Umbilical cord (tissue), 2 donors: Measurements from ENCODE around the gene LRRC37A2. TPM values are rescaled to one million over a fixed set of nuclear protein-coding genes. Genes with fewer than 3 reads are reported as not detected.
"Not testable (repeated sequence)": the region's sequence is repeated elsewhere in the genome, so short reads cannot be mapped to it uniquely, and the experiment has no call there.

Experiments
- DNase-seq: peaks from one replicate; pipeline ENCODE4 v3.0.0-alpha.2; 2015; ENCODE audit warnings: low spot score
- total RNA-seq: library from RNA; depleted of rRNA; stranded (reverse); fragments of >200 nt; gene quantifications from one replicate; pipeline ENCODE4 v1.2.3, GENCODE V29; 2014; ENCODE audit warnings: low replicate concordance; ENCODE audit not compliant: insufficient read depth

Gene LRRC37A2
- total RNA-seq = 8.9 TPM

DNA sequence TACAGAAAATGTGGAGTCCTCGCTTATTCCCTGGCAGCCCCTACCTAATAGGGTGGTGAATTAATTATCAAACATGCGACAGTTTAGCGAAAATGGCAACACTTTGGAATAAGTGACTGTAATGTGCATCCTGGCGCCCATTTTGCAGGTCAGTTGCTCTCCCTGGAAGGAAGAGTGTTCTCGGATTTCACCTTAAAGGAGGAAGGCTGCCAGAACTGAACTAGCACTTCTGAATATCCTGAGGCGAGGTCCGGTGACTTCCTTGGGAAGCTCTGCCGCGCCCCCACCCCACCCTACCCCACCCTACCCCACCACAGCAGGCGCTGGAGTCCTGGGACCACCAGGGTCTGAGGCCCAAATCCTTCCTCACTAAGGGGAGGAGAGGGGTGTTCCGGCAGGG, at the start of gene LRRC37A2:
Gene LRRC37A2 (plus strand): TSS at position 301 of the 400 bp plus-strand sequence. CDS start 245 bp downstream, outside the sequence.
- DNase-seq = not testable (repeated sequence)

- DNase-seq = not testable (repeated sequence)
These were observed 44.6 kb upstream of the LRRC37A2 start for GRCh38 chr17:46467618-46468017.

DNA sequence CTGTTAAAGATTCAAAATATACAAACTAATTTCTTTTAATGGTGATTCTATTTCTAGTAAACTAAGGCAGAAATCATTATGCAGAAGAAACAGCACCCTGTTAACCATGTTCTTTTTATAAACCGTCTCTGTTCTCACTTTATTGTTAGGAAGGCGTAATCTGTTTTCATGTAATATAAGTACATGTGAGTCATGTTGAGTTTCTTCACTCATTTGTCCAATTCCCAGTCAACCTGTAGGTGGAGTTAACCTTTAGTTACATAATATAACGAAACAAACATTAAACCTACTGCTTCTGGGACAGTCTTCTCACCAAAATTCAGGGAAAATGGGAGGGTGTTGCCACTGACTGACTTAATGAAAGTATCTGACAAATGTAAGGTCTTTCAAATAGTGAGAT, 37.8 kb upstream of the LRRC37A2 start:
- not testable (repeated sequence) for DNase-seq

GRCh38 chr17:46475583-46475982, 36.7 kb upstream of the LRRC37A2 start:
- not testable (repeated sequence) for DNase-seq

DNA sequence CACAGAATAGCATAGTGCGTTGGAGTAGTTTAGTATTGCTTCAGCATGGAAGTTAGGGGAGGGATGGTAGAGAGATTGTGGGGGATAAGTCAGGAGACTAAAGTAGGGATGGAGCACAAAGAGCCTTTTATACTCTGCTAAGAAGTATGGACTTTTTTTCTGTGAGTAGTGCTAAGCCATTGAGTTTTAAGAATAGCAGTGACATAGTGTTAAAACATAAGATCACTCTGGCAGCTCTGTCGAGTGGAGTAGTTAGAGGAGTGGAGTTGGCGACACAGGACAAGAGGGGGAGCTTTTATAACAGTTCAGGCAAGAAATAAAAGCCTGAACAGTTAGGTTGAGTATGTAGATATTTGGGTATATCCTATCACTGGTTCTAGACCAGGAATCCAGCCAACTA, 33.4 kb upstream of the LRRC37A2 start:
- DNase-seq = not testable (repeated sequence)

GRCh38 chr17:46481310-46481709, 31.0 kb upstream of the LRRC37A2 start:
- DNase-seq = not testable (repeated sequence)

DNA sequence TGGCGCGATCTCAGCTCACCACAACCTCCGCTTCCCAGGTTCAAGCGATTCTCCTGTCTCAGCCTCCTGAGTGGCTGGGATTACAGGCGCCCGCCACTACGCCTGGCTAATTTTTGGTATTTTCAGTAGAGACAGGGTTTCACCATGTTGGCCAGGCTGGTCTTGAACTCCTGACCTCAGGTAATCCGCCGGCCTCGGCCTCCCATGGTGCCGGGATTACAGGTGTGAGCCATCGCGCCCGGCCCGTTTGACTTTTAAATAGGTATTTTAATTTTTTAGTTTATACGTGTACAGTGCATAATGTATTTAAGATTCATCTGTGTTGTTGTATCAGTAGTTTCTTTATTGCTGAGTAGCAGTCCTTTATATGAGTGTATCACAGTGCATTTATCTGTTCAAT, 20.2 kb upstream of the LRRC37A2 start:
- DNase-seq = not testable (repeated sequence)

DNA sequence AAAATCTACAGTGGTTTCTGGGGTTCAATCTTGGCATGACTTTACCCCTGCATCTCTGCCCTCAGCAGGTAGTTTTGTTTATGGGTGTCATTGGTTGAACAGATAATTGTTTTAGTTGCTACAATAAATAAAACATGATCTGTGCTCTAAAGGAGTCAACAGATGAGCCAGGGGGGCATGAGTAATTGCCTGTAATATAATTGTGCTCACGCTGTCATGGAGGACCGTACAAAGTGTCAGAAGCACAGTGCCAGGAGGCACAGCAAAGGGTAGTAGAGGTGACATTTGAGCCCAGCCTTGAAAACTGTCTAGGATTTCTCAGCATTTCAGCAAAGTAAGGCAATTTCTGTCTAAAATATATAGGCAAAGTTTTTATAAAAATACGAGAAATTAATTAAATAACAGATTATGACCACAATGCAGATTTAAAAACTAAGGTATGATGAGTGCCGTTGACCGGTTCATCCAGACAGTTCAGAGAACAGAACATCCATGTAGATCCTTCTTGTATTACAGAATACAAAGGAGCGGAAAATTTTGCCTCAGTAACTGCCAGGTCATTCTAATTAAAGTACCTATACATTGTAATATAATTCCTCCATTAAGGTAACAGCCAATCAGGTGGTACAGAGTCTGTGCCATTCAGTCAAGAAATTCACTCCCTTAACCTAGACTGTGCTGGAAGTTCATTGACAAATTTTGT, 12.7 kb upstream of the LRRC37A2 start:
- not testable (repeated sequence) for DNase-seq

- DNase-seq = not testable (repeated sequence)
These were observed 6.4 kb upstream of the LRRC37A2 start for GRCh38 chr17:46505896-46506295.

DNA sequence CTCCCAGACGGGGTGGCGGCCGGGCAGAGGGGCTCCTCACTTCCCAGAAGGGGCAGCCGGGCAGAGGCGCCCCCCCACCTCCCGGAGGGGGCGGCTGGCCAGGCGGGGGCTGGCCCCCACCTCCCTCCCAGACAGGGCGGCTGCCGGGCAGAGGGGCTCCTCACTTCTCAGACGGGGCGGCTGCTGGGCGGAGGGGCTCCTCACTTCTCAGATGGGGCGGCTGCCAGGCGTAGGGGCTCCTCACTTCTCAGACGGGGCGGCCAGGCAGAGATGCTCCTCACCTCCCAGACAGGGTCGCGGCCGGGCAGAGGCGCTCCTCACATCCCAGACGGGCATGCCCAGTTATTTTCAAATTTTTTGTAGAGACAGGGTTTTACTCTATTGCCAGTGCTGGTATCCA, 22.4 kb downstream of the LRRC37A2 start:
- not testable (repeated sequence) for DNase-seq

DNA sequence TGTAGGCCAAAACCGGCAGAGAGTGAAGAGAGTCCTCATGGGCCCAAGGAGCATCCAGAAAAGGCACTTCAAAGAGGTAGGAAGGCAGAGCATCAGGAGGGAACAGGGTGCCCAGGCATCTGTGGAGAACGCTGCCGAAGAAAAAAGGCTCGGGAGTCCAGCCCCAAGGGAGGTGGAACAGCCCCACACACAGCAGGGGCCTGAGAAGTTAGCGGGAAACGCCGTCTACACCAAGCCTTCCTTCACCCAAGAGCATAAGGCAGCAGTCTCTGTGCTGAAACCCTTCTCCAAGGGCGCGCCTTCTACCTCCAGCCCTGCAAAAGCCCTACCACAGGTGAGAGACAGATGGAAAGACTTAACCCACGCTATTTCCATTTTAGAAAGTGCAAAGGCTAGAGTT, 36.3 kb downstream of the LRRC37A2 start:
- DNase-seq = not testable (repeated sequence)

- not testable (repeated sequence) for DNase-seq
These were observed 46.9 kb downstream of the LRRC37A2 start for GRCh38 chr17:46559155-46559554.

- DNase-seq = not testable (repeated sequence)
These were observed 47.8 kb downstream of the LRRC37A2 start for GRCh38 chr17:46560048-46560447.

DNA sequence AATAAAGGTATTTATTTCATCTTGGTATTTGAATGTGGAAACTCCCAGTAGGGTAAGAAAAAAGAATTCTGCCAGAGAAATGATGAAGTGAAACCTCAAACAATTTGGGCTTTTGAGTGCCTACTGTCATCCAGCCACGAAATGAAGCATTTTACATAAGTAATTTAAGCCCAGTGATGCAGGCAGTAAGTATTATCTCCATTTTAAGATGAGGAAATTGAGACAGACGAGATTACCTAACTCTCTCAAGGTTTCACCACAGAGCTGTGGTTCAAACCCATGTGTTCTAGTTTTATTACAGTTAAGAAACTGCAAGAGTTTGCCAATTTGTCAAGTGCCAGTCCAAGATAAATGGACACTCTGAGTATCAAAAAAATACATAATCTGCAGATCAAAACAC, 54.0 kb downstream of the LRRC37A2 start:
- DNase-seq = not testable (repeated sequence)

DNA sequence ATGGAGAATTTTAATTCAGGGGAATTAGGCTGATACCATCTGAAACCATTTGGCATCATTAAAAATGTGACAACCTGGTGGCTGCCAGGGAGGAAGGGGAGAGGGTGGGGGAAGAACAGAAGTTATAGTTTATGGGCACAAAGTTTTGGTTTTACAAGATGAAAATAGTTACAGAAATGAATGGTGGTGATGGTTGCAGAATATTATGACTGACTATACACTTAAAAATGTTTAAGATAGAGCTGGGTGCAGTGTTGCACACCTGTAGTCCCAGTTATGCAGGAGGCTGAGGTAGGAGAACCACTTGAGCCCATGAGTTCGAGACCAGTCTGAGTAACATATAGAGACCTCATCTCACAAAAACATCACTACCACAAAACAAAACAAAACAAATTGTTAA, 54.7 kb downstream of the LRRC37A2 start:
- DNase-seq = not testable (repeated sequence)

DNA sequence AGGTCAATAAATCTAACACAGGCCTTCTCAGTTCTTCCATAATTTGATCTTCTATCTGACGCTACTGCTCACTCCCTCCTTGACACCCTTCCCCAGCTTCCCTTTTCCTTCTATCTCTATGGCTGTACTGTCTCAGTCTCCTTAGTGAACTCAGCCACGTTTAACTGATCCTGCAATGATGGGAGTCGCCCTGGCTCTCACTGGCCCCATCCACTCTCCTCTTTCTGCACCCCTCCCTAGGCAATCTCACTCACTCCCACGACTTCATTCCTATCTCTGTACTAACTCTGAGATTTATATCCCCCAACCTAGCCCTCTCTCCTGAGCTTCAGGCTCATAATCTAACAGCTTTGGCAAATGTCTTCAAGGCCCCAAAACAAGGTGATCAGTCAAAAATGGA, 59.5 kb downstream of the LRRC37A2 start:
- DNase-seq = not testable (repeated sequence)

GRCh38 chr17:46579083-46580075, 67.1 kb downstream of the LRRC37A2 start, which contains the start of gene ARL17A:
Gene ARL17A (minus strand): TSS chr17:46579691. CDS start chr17:46576322, 3,369 bp downstream.
- not testable (repeated sequence) for DNase-seq

DNA sequence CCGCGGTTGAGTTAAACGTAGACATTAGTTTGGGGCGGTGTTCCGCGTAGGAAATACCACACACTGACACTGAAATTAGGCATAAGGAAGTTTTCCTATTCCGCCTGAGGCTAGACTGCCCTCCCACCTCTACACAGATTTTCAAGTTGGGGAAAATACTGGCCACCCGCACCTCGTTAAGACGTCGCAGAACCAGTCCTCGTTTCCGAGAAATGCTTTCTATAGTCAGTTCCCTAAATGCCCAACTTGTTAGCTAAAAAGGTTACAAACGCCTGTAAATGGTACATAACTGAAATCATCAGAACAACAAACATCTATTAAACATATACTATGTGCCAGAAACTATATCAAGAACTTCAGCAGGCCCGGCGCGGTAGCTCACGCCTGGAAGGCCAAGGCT, 67.8 kb downstream of the LRRC37A2 start:
- not testable (repeated sequence) for DNase-seq

DNA sequence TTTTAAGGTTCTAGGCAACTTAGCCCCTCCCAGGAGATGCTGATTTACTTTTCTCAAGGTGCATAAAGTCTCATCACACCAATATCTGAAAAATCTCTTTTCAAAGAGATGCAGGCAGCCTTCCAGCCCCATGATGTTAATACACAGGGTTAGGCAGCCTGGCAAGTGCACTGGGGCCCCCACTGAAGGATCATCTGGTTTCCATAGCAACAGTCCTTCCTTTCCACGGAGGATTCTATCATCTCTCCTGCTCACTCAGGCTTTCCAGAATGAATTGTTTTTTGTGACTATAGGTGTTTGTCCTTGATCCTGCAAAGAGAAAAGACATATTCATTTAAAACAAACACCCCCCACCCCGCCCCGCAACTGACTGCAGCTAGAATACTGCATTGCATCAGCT, 73.2 kb downstream of the LRRC37A2 start:
- not testable (repeated sequence) for DNase-seq

DNA sequence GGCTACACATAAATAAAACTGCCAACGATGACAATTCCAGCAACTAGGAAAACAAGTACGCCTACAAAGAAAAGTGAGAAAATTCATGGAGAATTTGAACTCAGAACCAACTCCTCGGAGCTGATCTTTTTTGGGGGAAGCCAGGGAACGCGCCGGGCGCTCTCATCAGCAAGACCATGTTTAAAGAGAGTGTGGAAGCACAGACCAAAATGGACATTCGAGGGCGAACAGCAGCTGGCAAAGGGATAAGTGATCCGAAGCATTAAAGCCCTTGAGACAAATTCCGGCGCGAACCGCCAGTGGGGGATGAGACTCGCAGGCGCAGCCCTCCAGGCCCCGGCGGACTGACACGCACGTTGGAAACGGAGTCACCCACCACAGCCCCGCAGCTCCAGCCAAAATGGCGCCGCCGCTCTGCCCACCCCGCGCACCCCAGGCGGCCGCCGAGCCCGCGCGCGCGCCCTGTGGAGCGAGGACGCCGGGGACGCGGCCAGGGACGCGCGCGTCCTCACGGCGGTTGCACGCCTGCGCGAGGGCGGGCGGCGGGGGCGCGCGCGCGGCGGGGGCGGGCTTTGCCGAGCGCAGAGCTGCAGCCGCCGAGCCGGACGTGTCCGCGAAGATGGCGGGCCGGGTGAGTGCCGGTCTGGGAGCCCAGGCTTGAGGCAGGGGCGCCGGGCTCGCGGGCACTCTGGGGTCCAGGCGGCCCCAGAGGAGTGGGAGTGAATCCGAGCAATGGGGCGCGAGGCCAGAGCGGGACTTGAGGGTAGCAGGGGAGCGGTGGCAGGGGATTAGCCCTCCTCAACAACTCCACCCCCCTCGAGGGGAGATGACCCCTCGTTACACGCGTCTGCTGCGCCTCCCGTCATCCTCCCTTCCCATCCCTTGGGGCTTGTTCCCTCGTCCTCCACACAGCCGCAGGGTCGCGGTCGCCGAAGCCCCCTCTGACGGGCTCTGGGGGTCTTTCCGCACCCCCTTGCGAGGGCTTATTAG, 78.2 kb downstream of the LRRC37A2 start, which contains the start of gene NSF:
Gene NSF (plus strand): TSS at position 513 of the 990 bp plus-strand sequence. CDS start 107 bp downstream, at position 620.
- DNase-seq = not testable (repeated sequence)

DNA sequence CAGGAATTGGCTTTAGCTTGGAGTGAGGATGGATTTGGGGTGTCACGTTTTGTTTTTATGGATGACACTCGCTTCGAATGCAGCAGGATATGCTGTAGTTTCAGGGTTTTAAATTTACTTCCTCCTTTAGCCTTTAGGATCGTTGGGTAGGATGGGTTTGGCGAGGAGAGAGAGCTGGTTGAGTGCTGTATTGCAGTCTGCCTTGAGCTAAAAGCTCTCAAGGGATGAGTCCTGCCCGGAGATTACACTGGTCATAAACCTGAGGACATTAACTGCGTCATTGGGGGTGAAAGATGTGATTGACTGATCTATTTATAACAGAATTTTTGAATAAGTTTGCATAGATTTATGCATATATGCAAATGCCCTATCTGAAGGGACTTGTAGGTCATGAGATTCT, 79.1 kb downstream of the LRRC37A2 start:
- not testable (repeated sequence) for DNase-seq
